PFSK-1 (cell line): ENCODE results near the gene PLOD2.

Experiments
- POLR2AphosphoS5 ChIP-seq: IDR thresholded peaks from 2 replicates; pipeline ENCODE4 v1.6.1; 2012; ENCODE audit warnings: low read depth, mild to moderate bottlenecking, control low read depth, low read length, moderate library complexity
- SIN3A ChIP-seq: IDR thresholded peaks from 2 replicates; pipeline ENCODE4 v1.6.1; 2012; ENCODE audit warnings: mild to moderate bottlenecking, low read length, moderate library complexity, borderline replicate concordance; ENCODE audit not compliant: insufficient read depth
- TAF1 ChIP-seq: IDR thresholded peaks from 2 replicates; pipeline ENCODE4 v1.6.1; 2012; ENCODE audit warnings: low read length, control low read depth, borderline replicate concordance; ENCODE audit not compliant: insufficient read depth

DNA sequence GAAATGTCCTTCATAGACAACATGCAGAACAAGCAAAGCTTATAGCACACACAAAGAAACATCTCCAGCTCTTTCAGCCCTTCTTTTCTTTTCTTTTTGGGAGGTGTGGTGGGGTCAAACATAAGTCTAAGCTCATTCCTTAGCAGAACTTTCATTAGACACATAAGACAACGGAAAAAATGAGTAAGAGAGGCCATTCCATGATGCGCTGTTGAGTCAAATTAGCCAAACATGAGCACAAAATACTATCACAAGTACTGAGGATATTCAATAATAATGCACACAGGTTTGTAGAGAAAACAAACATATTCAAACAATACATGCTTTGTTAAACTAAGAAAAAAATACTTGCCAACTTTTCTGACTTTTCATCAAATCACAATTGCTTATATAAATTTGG lies 83.0 kb downstream of the PLOD2 start:
- no peak for TF ChIP-seq TAF1
- no peak for TF ChIP-seq SIN3A
- no peak for TF ChIP-seq POLR2AphosphoS5
